BLaER1 (cell line): ENCODE measurements around the gene PPFIA2.
A peak's percentile ranks its signal among the peaks of the same experiment; 100 is the strongest.

Source experiments
- H3K27ac ChIP-seq: shearing (Covaris generic); formaldehyde crosslinking; 2 replicates; pipeline ENCODE4 v1.8.1; 2022
- H3K27me3 ChIP-seq: shearing (Covaris generic); formaldehyde crosslinking; 2 replicates; pipeline ENCODE4 v1.8.1; 2022
- H3K36me3 ChIP-seq: shearing (Covaris generic); formaldehyde crosslinking; 2 replicates; pipeline ENCODE4 v1.8.1; 2022
- H3K4me1 ChIP-seq: shearing (Covaris generic); formaldehyde crosslinking; 2 replicates; pipeline ENCODE4 v1.8.1; 2022
- H3K4me2 ChIP-seq: shearing (Covaris generic); formaldehyde crosslinking; 2 replicates; pipeline ENCODE4 v1.8.1; 2022
- H3K4me3 ChIP-seq: shearing (Covaris generic); formaldehyde crosslinking; 2 replicates; pipeline ENCODE4 v1.8.1; 2022
- H3K9ac ChIP-seq: shearing (Covaris generic); formaldehyde crosslinking; 2 replicates; pipeline ENCODE4 v1.8.1; 2022
- H3K9me3 ChIP-seq: shearing (Covaris generic); formaldehyde crosslinking; 2 replicates; pipeline ENCODE4 v1.8.1; 2022
- H4K20me1 ChIP-seq: shearing (Covaris generic); formaldehyde crosslinking; 2 replicates; pipeline ENCODE4 v1.8.1; 2022
- Cebpa-rat ChIP-seq: shearing (Covaris generic); IDR thresholded peaks from 2 replicates; pipeline ENCODE4 v1.8.1; 2022

PPFIA2 gene

GRCh38 chr12:81759190-81760051 is at the start of gene PPFIA2:
Gene PPFIA2, minus strand, starts transcription at chr12:81759350.
- Histone ChIP-seq H3K27ac (no peak within 1 kb of the TSS), H3K4me2 (peak within 1 kb of the TSS; percentile 75), H3K4me3 (peak within 1 kb of the TSS; percentile 65), H3K36me3 (no peaks in the 10 kb centered on the region), H3K27me3 (peaks cover 10% of the 10 kb centered on the region), H3K9me3 (peaks cover 5% of the 10 kb centered on the region; the same call in 1 of the 2 replicates), H3K4me1 (no peaks in the 10 kb centered on the region), H4K20me1 (no peaks in the 10 kb centered on the region), H3K9ac (peak within 1 kb of the TSS; percentile 35; the same call in 1 of the 2 replicates)
- no peak for TF ChIP-seq Cebpa-rat

DNA sequence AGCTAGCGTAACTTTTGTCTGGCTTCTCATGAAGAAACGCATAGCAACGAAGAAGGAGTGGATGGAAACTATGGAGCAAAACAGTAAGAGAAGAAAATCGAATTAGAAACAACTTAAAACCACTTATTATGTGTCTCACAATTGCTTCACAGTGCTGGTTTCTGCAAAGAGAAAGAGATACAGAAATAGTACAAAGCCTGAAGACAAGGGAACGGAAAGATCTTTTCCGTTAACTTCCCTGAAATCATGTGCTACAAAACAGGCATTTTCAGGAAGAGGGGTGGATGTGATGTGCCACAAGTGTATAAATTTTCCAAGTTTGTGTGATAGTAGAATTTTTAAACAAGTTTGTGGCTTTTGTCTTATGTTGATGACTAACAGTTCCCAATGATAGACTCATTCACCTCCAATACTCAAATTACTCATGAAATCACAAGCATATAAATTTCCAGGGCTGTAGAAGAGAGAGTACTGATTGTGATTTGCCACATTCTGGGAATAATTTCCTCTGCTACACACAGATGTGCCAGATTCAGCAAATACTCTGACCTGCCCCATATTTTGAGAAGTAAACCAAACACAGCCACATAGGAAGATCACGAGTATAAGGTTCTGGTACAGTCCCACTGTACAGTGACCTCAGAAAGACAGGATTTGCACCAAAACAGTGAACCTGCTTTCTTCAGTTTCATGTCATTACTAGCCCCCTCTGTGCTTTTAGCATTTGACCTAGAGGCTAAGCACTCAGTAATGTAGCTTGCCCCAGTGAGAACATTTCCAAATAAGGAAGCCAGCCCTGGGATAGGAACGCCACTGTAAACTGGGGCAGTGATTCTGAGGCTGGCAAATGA is 41.4 kb upstream of the PPFIA2 start:
- no peak overlapping the region for H3K4me2 ChIP-seq
- peaks cover 6% of the 10 kb centered on the region for H3K4me1 ChIP-seq
- H3K9me3 ChIP-seq: peaks cover 9% of the 10 kb centered on the region
- no peak overlapping the region for H3K9ac ChIP-seq
- no peaks in the 10 kb centered on the region for H4K20me1 ChIP-seq
- H3K27ac ChIP-seq: no peak overlapping the region
- no peak for TF ChIP-seq Cebpa-rat
- no peaks in the 10 kb centered on the region for H3K36me3 ChIP-seq
- no peaks in the 10 kb centered on the region for H3K27me3 ChIP-seq
- H3K4me3 ChIP-seq: no peak overlapping the region

GRCh38 chr12:81798294-81798693 is 39.1 kb upstream of the PPFIA2 start:
- no peaks in the 10 kb centered on the region for H3K9me3 ChIP-seq
- no peak overlapping the region for H3K4me3 ChIP-seq
- H3K27ac ChIP-seq: no peak overlapping the region
- peak overlapping the region; percentile 32; the same call in 1 of the 2 replicates for H3K4me2 ChIP-seq
- H4K20me1 ChIP-seq: no peaks in the 10 kb centered on the region
- TF ChIP-seq Cebpa-rat: no peak
- H3K27me3 ChIP-seq: no peaks in the 10 kb centered on the region
- H3K36me3 ChIP-seq: no peaks in the 10 kb centered on the region
- H3K4me1 ChIP-seq: peaks cover 6% of the 10 kb centered on the region
- no peak overlapping the region for H3K9ac ChIP-seq

GRCh38 chr12:81797100-81797499 is 38.0 kb upstream of the PPFIA2 start:
- no peak overlapping the region for H3K4me3 ChIP-seq
- H3K4me1 ChIP-seq: peaks cover 6% of the 10 kb centered on the region
- no peak for TF ChIP-seq Cebpa-rat
- H3K36me3 ChIP-seq: no peaks in the 10 kb centered on the region
- H3K27me3 ChIP-seq: no peaks in the 10 kb centered on the region
- H3K9me3 ChIP-seq: no peaks in the 10 kb centered on the region
- no peaks in the 10 kb centered on the region for H4K20me1 ChIP-seq
- H3K9ac ChIP-seq: no peak overlapping the region
- H3K4me2 ChIP-seq: no peak overlapping the region
- H3K27ac ChIP-seq: no peak overlapping the region

DNA sequence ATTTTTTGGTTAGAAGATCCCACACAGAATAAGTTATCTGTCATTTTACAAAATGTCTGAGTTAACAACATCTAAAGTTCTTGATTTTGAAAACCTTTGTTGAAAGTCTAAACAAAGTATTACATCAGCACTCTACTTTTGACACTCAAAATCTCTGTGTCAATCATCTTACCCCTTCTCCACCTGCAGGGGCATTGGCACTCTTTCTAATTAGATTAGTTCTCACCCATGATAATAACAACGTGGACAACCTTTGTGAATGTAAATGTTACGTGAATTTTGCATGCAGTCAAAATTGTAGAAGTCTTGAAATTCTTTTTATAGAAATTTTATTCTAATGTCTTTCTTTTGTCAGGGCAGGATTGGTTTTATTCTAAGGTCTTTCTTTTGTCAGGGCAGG is 33.5 kb upstream of the PPFIA2 start:
- H3K9ac ChIP-seq: no peak overlapping the region
- no peak overlapping the region for H3K4me2 ChIP-seq
- no peaks in the 10 kb centered on the region for H3K4me1 ChIP-seq
- no peaks in the 10 kb centered on the region for H3K9me3 ChIP-seq
- H3K4me3 ChIP-seq: no peak overlapping the region
- no peaks in the 10 kb centered on the region for H3K36me3 ChIP-seq
- H3K27ac ChIP-seq: no peak overlapping the region
- no peaks in the 10 kb centered on the region for H4K20me1 ChIP-seq
- H3K27me3 ChIP-seq: no peaks in the 10 kb centered on the region
- TF ChIP-seq Cebpa-rat: no peak

DNA sequence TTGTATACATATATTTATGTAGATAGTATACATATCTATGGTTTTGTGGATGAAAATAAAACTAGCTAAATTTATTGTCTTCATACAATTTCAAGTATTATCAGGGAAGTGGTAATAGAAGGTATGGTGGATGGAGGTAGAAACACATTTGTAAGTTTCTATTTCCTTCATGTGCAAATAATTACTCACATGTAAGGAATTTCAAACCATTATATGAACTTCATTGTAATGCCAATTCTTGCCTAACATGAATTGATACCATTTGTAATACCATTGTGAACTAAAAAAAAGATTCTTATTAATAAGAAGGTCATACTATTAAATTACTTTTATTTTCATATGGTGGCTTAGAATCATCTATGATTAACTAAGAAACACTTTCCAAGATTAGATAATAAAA is 20.1 kb upstream of the PPFIA2 start:
- H3K27ac ChIP-seq: no peak overlapping the region
- no peak for TF ChIP-seq Cebpa-rat
- H3K36me3 ChIP-seq: no peaks in the 10 kb centered on the region
- no peaks in the 10 kb centered on the region for H4K20me1 ChIP-seq
- H3K27me3 ChIP-seq: no peaks in the 10 kb centered on the region
- H3K4me3 ChIP-seq: no peak overlapping the region
- no peak overlapping the region for H3K9ac ChIP-seq
- no peaks in the 10 kb centered on the region for H3K4me1 ChIP-seq
- H3K9me3 ChIP-seq: no peaks in the 10 kb centered on the region
- H3K4me2 ChIP-seq: no peak overlapping the region

- no peaks in the 10 kb centered on the region for H4K20me1 ChIP-seq
- H3K4me2 ChIP-seq: no peak overlapping the region
- no peak overlapping the region for H3K4me3 ChIP-seq
- no peaks in the 10 kb centered on the region for H3K36me3 ChIP-seq
- H3K27me3 ChIP-seq: no peaks in the 10 kb centered on the region
- H3K4me1 ChIP-seq: no peaks in the 10 kb centered on the region
- no peak overlapping the region for H3K9ac ChIP-seq
- no peaks in the 10 kb centered on the region for H3K9me3 ChIP-seq
- H3K27ac ChIP-seq: no peak overlapping the region
- TF ChIP-seq Cebpa-rat: no peak
Measured at GRCh38 chr12:81778719-81779118, 19.6 kb upstream of the PPFIA2 start.

DNA sequence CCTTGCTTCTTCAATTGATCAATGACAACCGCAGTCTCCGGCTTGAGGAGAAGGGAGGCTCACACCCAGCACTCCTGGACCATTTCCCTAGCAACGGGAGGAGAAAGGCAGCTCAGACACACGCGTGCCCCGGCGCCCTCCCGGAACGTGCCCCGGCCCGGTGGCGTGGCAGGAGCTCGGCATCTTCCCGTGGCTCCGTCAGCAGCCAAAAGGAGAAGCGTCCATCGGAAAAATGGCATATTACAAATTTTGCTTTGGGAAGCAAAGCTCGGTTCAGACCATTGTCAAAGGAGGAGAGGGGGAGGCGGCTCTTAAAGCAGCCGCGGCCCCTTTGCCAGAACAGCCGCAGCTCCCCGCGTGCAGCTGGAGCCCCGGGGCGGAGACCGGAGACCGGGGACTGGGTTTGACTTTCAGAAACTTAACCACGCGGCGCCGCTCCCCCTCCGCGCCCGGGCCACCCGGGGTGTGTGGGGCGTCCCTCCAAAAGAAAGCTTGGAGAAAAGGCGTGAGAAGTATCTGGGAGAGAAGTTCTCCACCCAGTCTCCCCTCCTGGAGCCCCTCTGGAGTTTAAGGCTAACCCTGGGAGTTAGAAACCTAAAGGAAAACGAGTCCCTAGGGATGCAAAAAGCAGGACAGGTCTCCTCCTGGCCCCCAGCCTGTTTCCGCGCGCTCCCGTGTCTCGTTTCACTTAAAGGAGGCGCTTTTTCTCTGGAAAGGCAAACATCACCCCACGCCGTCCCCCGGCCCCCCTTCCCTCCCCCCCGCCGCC is 545 bp downstream of the PPFIA2 start:
- no peak for TF ChIP-seq Cebpa-rat
- Histone ChIP-seq H3K9me3 (peaks cover 5% of the 10 kb centered on the region; the same call in 1 of the 2 replicates), H4K20me1 (no peaks in the 10 kb centered on the region), H3K36me3 (no peaks in the 10 kb centered on the region), H3K9ac (peak overlapping the region; percentile 35; the same call in 1 of the 2 replicates), H3K27me3 (peaks cover 10% of the 10 kb centered on the region), H3K27ac (no peak overlapping the region), H3K4me1 (no peaks in the 10 kb centered on the region), H3K4me2 (peak overlapping the region; percentile 75), H3K4me3 (peak overlapping the region; percentile 65)

- Histone ChIP-seq H3K4me2 (peak overlapping the region; percentile 75), H3K27ac (no peak overlapping the region), H4K20me1 (no peaks in the 10 kb centered on the region), H3K4me3 (peak overlapping the region; percentile 65; the same call in 1 of the 2 replicates), H3K9me3 (peaks cover 5% of the 10 kb centered on the region; the same call in 1 of the 2 replicates), H3K9ac (no peak overlapping the region), H3K36me3 (no peaks in the 10 kb centered on the region), H3K27me3 (peaks cover 10% of the 10 kb centered on the region), H3K4me1 (no peaks in the 10 kb centered on the region)
- no peak for TF ChIP-seq Cebpa-rat
Measured at GRCh38 chr12:81757731-81758365, 1.3 kb downstream of the PPFIA2 start.
